Effector CD8-positive, alpha-beta T cell (primary cell): ENCODE measurements around the gene TBL3.
"Not testable (repeated sequence)": the region's sequence is repeated elsewhere in the genome, so short reads cannot be mapped to it uniquely, and the experiment has no call there.

Experiments
- DNase-seq: peaks from one replicate; lab custom pipeline; 2025; lab: John Stamatoyannopoulos, UW

The TBL3 gene

DNA sequence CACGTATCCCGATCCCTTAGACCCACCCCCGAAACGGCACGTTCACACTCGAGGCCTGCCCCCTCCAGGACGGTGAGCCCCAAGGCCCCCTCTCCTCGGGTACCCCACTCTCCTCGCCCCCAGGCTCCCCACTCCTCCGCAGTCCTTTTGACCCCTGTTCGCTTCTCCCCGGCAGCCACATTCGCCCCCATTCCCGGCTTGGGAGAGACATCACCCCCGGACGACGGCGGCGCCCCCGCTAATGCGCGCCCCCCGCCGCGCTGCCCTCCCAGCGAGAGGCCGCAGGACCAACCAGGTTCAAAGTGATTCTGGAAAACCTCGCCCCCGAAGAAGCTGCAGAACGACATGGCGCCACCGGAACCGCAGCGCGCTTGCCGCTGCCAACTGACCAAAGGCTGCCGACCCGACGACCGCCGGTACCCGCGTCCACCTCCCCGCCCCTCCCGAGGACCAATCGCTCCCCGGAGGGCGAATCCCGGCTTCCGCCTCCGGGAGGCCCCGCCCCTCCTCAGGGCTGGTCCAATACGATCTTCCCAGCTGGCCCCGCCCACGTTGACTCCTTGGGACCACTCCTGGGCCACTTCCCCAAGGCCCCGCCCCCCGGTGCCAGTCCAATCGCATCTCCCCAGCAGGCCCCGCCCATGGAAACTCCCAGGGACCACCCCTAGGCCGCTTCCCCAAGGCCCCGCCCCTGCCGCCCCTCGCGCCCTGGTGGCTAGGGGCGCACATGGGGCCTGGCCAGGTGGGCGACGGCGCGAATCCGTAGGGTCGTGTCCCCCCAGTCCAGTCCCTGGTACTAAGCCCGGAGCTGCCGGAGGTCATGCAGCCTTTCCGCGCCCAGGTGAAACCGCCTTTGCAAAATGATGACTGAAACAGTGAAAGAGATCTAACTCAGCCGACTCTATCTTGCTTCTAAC is 28.8 kb upstream of the TBL3 start, which contains the start of gene MSRB1:
Gene MSRB1, minus strand, starts transcription at position 390 of the 917 bp plus-strand sequence. Its CDS starts 43 bp downstream, at position 347.
- DNase-seq = peak; percentile 99

- DNase-seq = no peak
These were observed 27.1 kb upstream of the TBL3 start for GRCh38 chr16:1944612-1945199.

GRCh38 chr16:1945559-1946391 is 26.1 kb upstream of the TBL3 start:
- DNase-seq = no peak

GRCh38 chr16:1946495-1947368 is 25.1 kb upstream of the TBL3 start:
- DNase-seq = no peak

DNA sequence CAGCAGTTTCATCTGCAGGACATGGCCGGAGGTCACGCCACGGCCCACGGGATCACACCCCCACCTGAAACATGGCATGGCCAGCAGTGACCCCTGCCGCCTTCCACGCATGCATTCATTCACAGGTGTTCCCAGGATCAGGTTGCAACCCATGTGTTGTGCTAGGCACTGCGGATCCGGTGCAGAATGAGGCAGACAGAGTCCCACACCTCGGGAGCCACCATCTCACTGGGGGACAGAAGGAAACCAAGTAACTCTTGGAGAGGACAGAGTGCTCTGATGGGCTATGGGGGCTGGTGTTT is 24.5 kb upstream of the TBL3 start:
- no peak for DNase-seq

GRCh38 chr16:1949507-1949906 is 22.3 kb upstream of the TBL3 start:
- DNase-seq = no peak

- no peak for DNase-seq
These were observed 21.8 kb upstream of the TBL3 start for GRCh38 chr16:1950047-1950446.

DNA sequence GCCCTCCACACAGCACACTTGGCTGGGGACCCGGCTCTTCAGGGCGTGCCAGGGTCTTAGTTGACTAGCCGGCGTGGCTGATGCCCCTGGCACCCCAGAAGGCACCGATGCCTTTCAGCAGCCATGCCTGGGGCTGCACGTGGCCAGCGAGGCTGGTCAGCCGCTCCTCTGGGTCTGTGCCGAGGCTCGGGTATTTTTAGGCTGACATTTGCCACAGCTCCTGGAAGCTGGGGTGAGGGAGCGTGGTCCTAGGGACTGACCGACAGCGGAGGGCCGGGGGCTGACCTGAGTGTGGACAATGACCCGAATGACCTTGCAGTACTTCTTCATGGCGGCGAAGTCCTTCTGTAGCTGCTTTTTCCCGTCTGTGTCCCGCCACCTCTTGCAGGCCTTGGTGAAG is 21.3 kb upstream of the TBL3 start:
- no peak for DNase-seq

DNA sequence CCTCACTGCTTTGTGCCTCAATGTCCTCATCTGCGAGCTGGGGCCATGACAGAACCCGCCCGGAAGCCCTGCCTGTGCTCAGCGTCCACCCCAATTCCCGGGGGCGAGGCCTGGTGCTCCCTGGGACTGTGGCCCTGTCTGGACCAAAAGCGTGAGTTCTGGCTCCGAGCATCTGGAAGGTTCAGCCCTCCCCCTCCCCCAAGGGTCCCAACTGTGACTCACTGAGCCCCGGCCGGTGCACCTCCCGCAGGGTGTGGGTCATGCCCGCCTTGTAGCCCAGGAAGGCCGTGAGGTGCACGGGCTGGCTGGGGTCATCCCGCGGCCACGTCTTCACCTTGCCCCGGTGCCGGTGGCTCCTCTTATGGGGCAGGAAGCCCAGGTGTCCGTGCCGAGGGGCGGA is 18.1 kb upstream of the TBL3 start:
- DNase-seq = no peak

GRCh38 chr16:1957434-1958142 is 14.3 kb upstream of the TBL3 start:
- DNase-seq = not testable (repeated sequence)

- DNase-seq = not testable (repeated sequence)
These were observed 13.7 kb upstream of the TBL3 start for GRCh38 chr16:1958143-1958491.

DNA sequence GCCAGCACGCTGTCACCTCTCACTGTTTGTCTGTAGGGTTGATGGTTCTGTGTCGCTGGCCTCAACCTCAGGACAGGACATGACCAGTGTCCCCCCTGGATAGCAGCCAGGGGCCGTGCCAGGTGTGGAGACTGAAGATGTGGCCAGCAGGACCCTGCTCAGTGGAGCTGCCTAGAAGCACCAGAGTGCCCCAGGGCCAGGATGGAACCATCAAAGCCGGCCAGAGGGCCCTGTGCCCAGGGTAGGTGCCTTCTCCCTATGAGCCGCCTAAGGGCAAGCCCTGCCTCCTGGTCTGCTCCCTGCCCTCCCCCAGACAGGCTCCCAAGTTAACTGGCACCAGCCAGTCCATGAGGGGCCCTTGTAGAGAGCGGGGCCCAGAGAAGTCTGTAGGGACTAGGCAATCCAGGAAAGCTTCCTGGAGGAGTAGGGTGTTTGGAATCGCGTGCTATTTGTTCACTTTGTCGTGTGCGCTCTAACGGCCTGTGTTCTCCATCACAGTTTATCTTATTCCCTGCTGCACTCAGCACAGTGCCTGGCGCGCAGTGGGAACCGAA is 13.1 kb upstream of the TBL3 start:
- DNase-seq = no peak

- DNase-seq = peak; percentile 84
These were observed 12.4 kb upstream of the TBL3 start, which contains the start of gene NDUFB10 for GRCh38 chr16:1959269-1960039. NDUFB10 (plus strand) TSS chr16:1959538; CDS start chr16:1959625, 87 bp downstream.

DNA sequence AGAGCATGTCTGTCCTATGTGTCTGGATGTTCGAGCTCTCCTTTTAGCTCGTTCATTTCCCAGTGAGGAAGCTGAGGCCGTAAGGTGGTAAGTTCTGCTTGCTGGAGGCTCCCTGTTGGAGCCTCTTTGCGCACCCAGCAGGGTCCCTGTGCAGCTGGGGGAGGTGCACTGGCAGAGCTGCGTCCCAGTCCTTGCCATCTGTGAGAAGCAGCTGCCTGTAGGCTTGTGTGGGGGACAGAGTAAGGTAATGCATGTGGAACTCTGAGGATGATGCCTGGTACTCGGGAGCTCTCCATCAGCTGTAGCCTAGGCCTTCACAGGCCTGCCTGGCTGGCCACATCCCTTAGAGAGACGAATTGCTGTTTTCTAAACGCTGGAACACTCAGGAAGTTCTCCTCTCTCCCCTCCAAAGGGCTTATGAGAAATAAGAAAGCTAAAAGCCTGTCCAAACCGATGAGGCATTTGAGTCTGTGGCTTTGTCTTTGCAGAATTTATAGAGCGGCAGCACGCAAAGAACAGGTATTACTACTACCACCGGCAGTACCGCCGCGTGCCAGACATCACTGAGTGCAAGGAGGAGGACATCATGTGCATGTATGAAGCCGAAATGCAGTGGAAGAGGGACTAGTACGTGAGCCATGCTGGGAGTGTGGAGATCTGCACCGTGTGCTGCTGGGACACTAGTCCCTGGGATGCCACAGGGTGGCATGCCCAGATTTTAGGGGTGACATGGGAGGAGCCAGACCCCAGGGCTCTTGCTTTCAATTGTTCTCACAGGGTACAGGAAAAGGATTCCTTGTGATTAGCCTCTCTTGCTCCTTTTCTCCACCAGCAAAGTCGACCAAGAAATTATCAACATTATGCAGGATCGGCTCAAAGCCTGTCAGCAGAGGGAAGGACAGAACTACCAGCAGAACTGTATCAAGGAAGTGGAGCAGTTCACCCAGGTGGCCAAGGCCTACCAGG is 10.9 kb upstream of the TBL3 start:
- DNase-seq = no peak

DNA sequence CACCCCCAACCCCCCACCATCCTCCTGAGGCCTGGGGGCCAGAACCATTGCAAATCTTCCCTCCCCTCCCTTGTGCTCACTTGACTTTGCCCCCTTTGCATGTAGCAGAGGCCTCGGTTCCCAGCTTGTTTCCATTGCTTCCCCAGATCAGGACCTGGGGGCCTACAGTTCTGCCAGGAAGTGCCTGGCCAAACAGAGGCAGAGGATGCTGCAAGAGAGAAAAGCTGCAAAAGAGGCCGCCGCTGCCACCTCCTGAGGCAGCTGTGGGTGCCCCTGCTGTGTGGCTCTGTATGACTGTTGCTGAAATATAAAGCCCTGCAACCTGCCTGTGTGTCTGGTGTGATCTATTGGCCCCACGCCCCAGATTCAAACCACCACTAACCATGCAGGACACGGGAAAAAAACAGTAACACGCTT is 10.2 kb upstream of the TBL3 start:
- DNase-seq = no peak

DNA sequence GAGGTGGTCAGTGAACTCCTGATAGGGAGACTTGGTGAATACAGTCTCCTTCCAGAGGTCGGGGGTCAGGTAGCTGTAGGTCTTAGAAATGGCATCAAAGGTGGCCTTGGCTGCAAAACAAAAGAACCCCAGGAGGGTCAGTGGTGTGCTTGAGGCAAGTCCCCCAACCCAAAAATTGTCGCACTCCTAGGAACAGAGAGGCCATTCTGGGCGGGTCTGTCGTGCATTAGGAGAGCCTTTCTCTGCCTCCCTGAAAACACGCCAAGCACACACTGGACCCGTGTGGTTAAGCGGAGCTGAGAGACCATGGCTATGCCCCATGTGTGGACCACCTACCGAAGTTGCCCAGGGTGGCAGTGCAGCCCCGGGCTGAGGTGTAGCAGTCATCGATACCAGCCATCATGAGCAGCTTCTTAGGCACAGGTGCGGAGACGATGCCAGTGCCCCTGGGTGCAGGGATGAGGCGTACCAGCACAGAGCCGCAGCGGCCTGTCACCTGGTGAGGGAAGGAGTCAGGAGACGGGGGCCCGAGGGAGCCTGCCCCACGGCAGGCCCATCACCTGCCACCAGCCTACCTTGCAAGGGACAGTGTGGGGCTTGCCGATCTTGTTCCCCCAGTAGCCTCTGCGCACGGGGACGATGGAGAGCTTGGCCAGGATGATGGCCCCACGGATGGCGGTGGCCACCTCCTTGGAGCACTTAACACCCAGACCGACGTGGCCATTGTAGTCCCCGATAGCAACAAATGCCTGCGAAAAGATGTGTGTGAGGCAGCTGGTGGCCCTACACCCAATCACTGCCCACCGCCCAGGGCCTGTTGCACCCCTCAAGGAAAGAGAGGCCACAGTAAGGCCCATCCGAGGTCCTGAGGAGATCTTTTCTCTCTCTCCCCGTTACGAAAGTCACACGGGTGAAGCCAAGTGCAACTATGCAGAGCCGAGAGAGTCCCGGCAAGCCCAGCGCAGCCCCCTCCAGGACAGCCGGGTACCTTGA is 9.4 kb upstream of the TBL3 start:
- DNase-seq = not testable (repeated sequence)

DNA sequence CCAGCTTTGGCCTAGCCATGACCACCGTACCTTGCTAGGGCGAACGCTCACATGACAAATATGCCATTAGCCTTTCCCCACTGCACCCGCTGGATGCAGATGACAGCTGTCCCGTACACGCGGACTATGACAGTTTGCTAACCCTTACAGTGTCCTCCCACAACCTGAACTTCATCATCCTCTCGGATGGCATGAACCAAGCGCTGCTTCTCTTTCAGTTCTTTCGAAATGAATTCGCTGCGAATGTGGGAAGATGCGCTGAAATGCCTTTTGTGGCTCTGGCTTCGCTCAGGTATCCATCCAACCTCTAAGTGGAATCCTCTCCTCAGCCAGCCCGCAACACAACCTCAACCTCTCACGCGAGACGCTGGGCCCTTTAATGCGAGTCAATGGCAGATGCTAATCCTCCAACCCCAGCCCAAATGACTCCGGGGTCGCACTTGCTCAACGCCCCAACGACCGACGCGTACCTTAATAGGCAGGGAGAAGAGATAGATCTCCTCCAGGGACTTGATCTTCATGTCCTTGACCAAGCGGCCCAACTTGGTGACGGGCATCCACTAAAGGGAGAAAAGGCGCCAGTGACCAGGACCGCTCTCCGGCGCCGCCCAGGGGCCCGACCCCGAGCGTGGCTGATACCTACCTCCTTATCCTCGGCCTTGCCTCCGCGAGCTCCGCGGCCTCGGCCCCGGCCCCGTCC is 7.9 kb upstream of the TBL3 start:
- no peak for DNase-seq
